ENCODE measurements around the gene ADAMTS9. TPM values are rescaled to one million over a fixed set of nuclear protein-coding genes. Genes with fewer than 3 reads are reported as not detected.

The ADAMTS9 gene
- total and polyA plus RNA-seq, 9 donors = 11.8 to 88.8 (median 29.9) TPM

- intact Hi-C loops (cut with DNase I) = no loop called here
- no peak for DNase-seq
- H3K36me3 ChIP-seq = no peaks in the 10 kb centered on the region
- TF ChIP-seq POLR2A (IDR thresholded peaks at IDR 0.05) (no peak), EP300 (IDR thresholded peaks at IDR 0.05) (no peak)
- 43 to 67% (median 59%) methylated on average over 4 of the region's 4 CpGs for WGBS, 3 donors
- no peaks in the 10 kb centered on the region for H3K9me3 ChIP-seq
- H3K27ac ChIP-seq = no peak overlapping the region
- H3K4me1 ChIP-seq (ENCODE audit: insufficient read depth) = no peaks in the 10 kb centered on the region
- no peaks in the 10 kb centered on the region for H3K27me3 ChIP-seq
- H3K4me3 ChIP-seq = no peak overlapping the region
Measured at GRCh38 chr3:64586952-64587351, 100.8 kb downstream of the ADAMTS9 start.

- H3K36me3 ChIP-seq = no peaks in the 10 kb centered on the region
- TF ChIP-seq EP300 (IDR thresholded peaks at IDR 0.05) (no peak), POLR2A (IDR thresholded peaks at IDR 0.05) (no peak), CTCF (IDR thresholded peaks at IDR 0.05) (no peak)
- H3K4me1 ChIP-seq (ENCODE audit: insufficient read depth) = peaks cover 4% of the 10 kb centered on the region
- H3K27me3 ChIP-seq = no peaks in the 10 kb centered on the region
- 2 to 17% (median 9%) methylated on average over 1 of the region's 1 CpG for WGBS, 3 donors
- no peak for DNase-seq
- intact Hi-C loops (cut with DNase I) = no loop called here
- H3K27ac ChIP-seq = no peak overlapping the region
- H3K4me3 ChIP-seq = no peak overlapping the region
- no peaks in the 10 kb centered on the region for H3K9me3 ChIP-seq
Measured at GRCh38 chr3:64584179-64584578, 103.6 kb downstream of the ADAMTS9 start.

GRCh38 chr3:64578797-64579196, 109.0 kb downstream of the ADAMTS9 start:
- Histone ChIP-seq H3K27me3 (no peaks in the 10 kb centered on the region), H3K36me3 (no peaks in the 10 kb centered on the region), H3K4me3 (no peak overlapping the region), H3K9me3 (no peaks in the 10 kb centered on the region), H3K27ac (no peak overlapping the region), H3K4me1 (ENCODE audit: insufficient read depth) (peaks cover 7% of the 10 kb centered on the region)
- intact Hi-C loops (cut with DNase I) = no loop called here
- no peak for TF ChIP-seq CTCF (IDR thresholded peaks at IDR 0.05)
- TF ChIP-seq POLR2A (IDR thresholded peaks at IDR 0.05) = no peak
- no peak for TF ChIP-seq EP300 (IDR thresholded peaks at IDR 0.05)
- no peak for DNase-seq
- WGBS, 3 donors = 67 to 73% (median 73%) methylated on average over 3 of the region's 3 CpGs

GRCh38 chr3:64578062-64578770, 109.6 kb downstream of the ADAMTS9 start:
- H3K4me1 ChIP-seq (ENCODE audit: insufficient read depth) = peaks cover 7% of the 10 kb centered on the region
- no peaks in the 10 kb centered on the region for H3K9me3 ChIP-seq
- no peak for DNase-seq
- intact Hi-C loops (cut with DNase I) = no loop called here
- H3K27me3 ChIP-seq = no peaks in the 10 kb centered on the region
- no peak overlapping the region for H3K27ac ChIP-seq
- WGBS, 3 donors = 53 to 74% (median 58%) methylated on average over 7 of the region's 7 CpGs
- H3K4me3 ChIP-seq = no peak overlapping the region
- TF ChIP-seq CTCF (IDR thresholded peaks at IDR 0.05) (no peak), EP300 (IDR thresholded peaks at IDR 0.05) (no peak), POLR2A (IDR thresholded peaks at IDR 0.05) (no peak)
- no peaks in the 10 kb centered on the region for H3K36me3 ChIP-seq

GRCh38 chr3:64576211-64576775, 111.5 kb downstream of the ADAMTS9 start:
- H3K4me1 ChIP-seq (ENCODE audit: insufficient read depth) = peaks cover 7% of the 10 kb centered on the region
- no peaks in the 10 kb centered on the region for H3K9me3 ChIP-seq
- no peak overlapping the region for H3K27ac ChIP-seq
- H3K4me3 ChIP-seq = no peak overlapping the region
- TF ChIP-seq CTCF (IDR thresholded peaks at IDR 0.05) = no peak
- no peak for TF ChIP-seq POLR2A (IDR thresholded peaks at IDR 0.05)
- TF ChIP-seq EP300 (IDR thresholded peaks at IDR 0.05) = no peak
- H3K27me3 ChIP-seq = no peaks in the 10 kb centered on the region
- intact Hi-C loops (cut with DNase I) = no loop called here
- H3K36me3 ChIP-seq = no peaks in the 10 kb centered on the region
- 95 to 96% (median 96%) methylated on average over 10 of the region's 10 CpGs for WGBS, 3 donors
- DNase-seq = no peak

Measured in ovary (tissue), 9 donors.